Measurements from ENCODE around the gene ST3GAL3.

Gene ST3GAL3

DNA sequence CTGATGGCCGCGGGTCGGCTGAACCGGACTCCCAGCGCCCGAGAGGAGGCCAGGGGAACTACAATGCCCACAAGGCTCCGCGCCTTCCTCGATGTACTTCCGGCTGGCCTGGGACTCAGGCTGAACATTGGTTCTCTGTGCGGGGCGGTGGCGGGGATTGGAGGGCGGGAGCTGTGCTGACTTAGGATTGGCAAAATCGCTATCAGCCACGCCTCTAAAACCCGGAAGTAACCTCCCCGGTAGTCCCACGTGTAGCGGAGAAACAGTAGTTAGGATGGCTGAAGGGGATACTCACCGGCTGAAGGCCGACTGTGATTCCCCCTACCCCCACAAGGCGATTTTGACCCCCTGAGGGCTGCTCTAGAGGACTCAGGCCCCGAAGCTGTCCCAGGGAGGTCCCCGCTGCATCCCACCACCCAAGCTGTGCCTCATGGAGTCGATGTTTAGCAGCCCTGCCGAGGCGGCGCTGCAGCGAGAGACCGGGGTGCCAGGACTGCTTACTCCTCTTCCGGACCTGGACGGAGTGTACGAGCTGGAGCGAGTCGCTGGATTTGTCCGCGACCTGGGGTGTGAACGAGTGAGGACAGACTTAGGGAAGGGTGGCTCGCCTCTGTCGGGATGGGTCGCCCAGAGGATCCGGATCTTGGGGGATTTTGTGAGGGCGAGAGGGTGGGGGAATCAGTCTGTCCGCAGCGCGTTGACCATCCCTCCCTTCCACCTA, 262.6 kb downstream of the ST3GAL3 start, which contains the start of gene DPH2:
DPH2 (plus strand) TSS at position 265 of the 721 bp plus-strand sequence; CDS start at position 431, 166 bp downstream.
- Histone ChIP-seq H2AFZ (ENCODE audit: low read depth, low read length) (peak within 1 kb of the TSS; percentile 96), H4K20me1 (ENCODE audit: insufficient read depth, low read length) (0 out of 2 replicates have a peak, but pooled peaks cover 3% of the 10 kb centered on the region), H3K79me2 (ENCODE audit: insufficient read depth, low read length) (peaks cover 17% of the 10 kb centered on the region), H3K4me3 (ENCODE audit: low read depth in 1 of 2, low read length in 2 of 2) (peak within 1 kb of the TSS; percentile 99 to 100), H3K27me3 (ENCODE audit: insufficient read depth, low read length, poor library complexity) (no peaks in the 10 kb centered on the region), H3K4me2 (ENCODE audit: insufficient read depth, low read length) (peak within 1 kb of the TSS; percentile 96), H3K9me3 (ENCODE audit: insufficient read depth, low read length, severe bottlenecking) (no peaks in the 10 kb centered on the region), H3K9ac (ENCODE audit: low read depth, low read length) (peak within 1 kb of the TSS; percentile 70), H3K36me3 (ENCODE audit: insufficient read depth, low read length) (peaks cover 14% of the 10 kb centered on the region; the same call in 1 of the 2 replicates), H3K27ac (ENCODE audit: low read length) (peak within 1 kb of the TSS; percentile 72), H3K4me1 (ENCODE audit: insufficient read depth, low read length) (peaks cover 35% of the 10 kb centered on the region)
- peak; percentile 92 for ATAC-seq (ENCODE audit: insufficient read depth, low read depth)
- DNase-seq, result peak; percentile 98
- no peak for TF ChIP-seq EZH2 (IDR thresholded peaks at IDR 0.05; ENCODE audit: borderline replicate concordance, low read depth, low read length, severe bottlenecking)
- TF ChIP-seq, protein P1, sequence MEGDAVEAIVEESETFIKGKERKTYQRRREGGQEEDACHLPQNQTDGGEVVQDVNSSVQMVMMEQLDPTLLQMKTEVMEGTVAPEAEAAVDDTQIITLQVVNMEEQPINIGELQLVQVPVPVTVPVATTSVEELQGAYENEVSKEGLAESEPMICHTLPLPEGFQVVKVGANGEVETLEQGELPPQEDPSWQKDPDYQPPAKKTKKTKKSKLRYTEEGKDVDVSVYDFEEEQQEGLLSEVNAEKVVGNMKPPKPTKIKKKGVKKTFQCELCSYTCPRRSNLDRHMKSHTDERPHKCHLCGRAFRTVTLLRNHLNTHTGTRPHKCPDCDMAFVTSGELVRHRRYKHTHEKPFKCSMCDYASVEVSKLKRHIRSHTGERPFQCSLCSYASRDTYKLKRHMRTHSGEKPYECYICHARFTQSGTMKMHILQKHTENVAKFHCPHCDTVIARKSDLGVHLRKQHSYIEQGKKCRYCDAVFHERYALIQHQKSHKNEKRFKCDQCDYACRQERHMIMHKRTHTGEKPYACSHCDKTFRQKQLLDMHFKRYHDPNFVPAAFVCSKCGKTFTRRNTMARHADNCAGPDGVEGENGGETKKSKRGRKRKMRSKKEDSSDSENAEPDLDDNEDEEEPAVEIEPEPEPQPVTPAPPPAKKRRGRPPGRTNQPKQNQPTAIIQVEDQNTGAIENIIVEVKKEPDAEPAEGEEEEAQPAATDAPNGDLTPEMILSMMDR (IDR thresholded peaks at IDR 0.05; ENCODE audit: borderline replicate concordance, extremely low read depth, low read length, poor library complexity, severe bottlenecking), result no peak

DNA sequence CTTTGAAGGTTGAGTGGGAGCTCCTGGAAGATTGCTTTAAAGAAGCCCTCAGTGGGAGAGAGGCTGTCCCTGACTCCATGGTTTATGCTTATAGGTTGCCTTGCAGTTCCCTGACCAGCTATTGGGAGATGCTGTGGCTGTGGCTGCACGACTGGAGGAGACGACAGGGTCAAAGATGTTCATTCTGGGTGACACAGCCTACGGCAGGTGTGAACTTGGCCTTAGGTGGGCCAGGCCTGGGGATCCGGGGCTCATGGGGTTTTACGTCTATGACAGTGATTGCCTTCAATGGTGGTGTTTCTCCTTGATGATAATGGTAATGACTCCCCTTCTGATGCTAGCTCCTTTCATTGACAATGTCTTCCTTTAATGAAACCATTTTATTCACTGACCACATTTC, 263.2 kb downstream of the ST3GAL3 start:
- peak overlapping the region; percentile 99 to 100 for H3K4me3 ChIP-seq (ENCODE audit: low read depth in 1 of 2, low read length in 2 of 2)
- peak overlapping the region; percentile 96 for H2AFZ ChIP-seq (ENCODE audit: low read depth, low read length)
- H3K4me2 ChIP-seq (ENCODE audit: insufficient read depth, low read length), result peak overlapping the region; percentile 96
- H3K27me3 ChIP-seq (ENCODE audit: insufficient read depth, low read length, poor library complexity), result no peaks in the 10 kb centered on the region
- H3K9ac ChIP-seq (ENCODE audit: low read depth, low read length), result peak overlapping the region; percentile 70
- H4K20me1 ChIP-seq (ENCODE audit: insufficient read depth, low read length), result 0 out of 2 replicates have a peak, but pooled peaks cover 3% of the 10 kb centered on the region
- H3K36me3 ChIP-seq (ENCODE audit: insufficient read depth, low read length), result peaks cover 14% of the 10 kb centered on the region; the same call in 1 of the 2 replicates
- TF ChIP-seq, protein P1 (IDR thresholded peaks at IDR 0.05; ENCODE audit: borderline replicate concordance, extremely low read depth, low read length, poor library complexity, severe bottlenecking), result no peak
- TF ChIP-seq EZH2 (IDR thresholded peaks at IDR 0.05; ENCODE audit: borderline replicate concordance, low read depth, low read length, severe bottlenecking), result no peak
- H3K27ac ChIP-seq (ENCODE audit: low read length), result peak overlapping the region; percentile 72
- DNase-seq, result no peak
- peaks cover 35% of the 10 kb centered on the region for H3K4me1 ChIP-seq (ENCODE audit: insufficient read depth, low read length)
- H3K79me2 ChIP-seq (ENCODE audit: insufficient read depth, low read length), result peaks cover 23% of the 10 kb centered on the region
- no peaks in the 10 kb centered on the region for H3K9me3 ChIP-seq (ENCODE audit: insufficient read depth, low read length, severe bottlenecking)
- no peak for ATAC-seq (ENCODE audit: insufficient read depth, low read depth)

DNA sequence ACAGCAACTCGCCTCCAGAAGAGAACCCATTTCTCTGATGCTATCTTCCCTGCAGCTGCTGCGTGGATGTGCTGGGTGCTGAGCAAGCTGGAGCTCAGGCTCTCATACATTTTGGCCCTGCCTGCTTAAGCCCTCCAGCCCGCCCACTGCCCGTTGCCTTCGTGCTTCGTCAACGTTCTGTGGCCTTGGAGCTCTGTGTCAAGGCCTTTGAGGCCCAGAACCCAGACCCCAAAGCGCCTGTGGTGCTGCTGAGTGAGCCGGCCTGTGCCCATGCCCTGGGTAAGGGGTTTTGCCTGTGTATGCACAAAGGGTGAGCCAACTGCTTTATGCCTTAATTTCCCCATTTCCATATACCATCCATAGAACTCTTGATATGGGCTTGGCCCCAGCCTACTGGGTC, 263.6 kb downstream of the ST3GAL3 start:
- Histone ChIP-seq H3K4me1 (ENCODE audit: insufficient read depth, low read length) (peaks cover 39% of the 10 kb centered on the region), H4K20me1 (ENCODE audit: insufficient read depth, low read length) (peaks cover 5% of the 10 kb centered on the region), H3K79me2 (ENCODE audit: insufficient read depth, low read length) (peaks cover 27% of the 10 kb centered on the region), H2AFZ (ENCODE audit: low read depth, low read length) (no peak overlapping the region), H3K4me2 (ENCODE audit: insufficient read depth, low read length) (peak overlapping the region; percentile 96), H3K4me3 (ENCODE audit: low read depth in 1 of 2, low read length in 2 of 2) (peak overlapping the region in 1 of 2 experiments; percentile 100; a peak in 3 of 4 replicates), H3K27ac (ENCODE audit: low read length) (no peak overlapping the region), H3K36me3 (ENCODE audit: insufficient read depth, low read length) (peaks cover 16% of the 10 kb centered on the region), H3K9me3 (ENCODE audit: insufficient read depth, low read length, severe bottlenecking) (no peaks in the 10 kb centered on the region), H3K9ac (ENCODE audit: low read depth, low read length) (peak overlapping the region; percentile 70), H3K27me3 (ENCODE audit: insufficient read depth, low read length, poor library complexity) (no peaks in the 10 kb centered on the region)
- no peak for ATAC-seq (ENCODE audit: insufficient read depth, low read depth)
- no peak for DNase-seq
- TF ChIP-seq, protein P1 (IDR thresholded peaks at IDR 0.05; ENCODE audit: borderline replicate concordance, extremely low read depth, low read length, poor library complexity, severe bottlenecking), result no peak
- TF ChIP-seq EZH2 (IDR thresholded peaks at IDR 0.05; ENCODE audit: borderline replicate concordance, low read depth, low read length, severe bottlenecking), result no peak

Measured in DND-41 (cell line).